Inferior parietal cortex (tissue), 1 donor: ENCODE results near the gene TBC1D1.

Source experiments
- DNase-seq: peaks from one replicate; pipeline ENCODE4 v3.0.0-alpha.2; 2016; ENCODE audit errors: extremely low spot score

TBC1D1 gene

GRCh38 chr4:38100474-38101255 lies 209.8 kb downstream of the TBC1D1 start:
- no peak for DNase-seq

DNA sequence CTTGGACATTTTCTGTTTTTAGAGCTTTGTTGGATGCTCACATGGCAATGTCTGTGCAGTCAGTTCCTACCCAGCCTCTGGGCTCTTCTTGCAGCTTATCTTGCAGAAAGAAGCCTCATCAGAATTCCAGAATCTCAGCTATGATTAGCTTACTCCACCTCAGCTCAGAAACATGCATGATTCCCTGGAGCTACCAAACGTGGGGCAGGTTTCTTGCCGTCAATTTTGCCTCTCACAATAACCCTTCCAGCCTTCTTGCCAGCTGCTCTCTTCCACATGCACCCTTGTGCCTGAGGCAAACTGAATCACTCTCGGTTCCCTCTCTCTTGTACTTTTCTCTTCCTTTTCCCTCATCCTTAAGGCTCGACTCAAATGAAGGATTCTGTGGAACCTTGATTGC lies 210.7 kb downstream of the TBC1D1 start:
- no peak for DNase-seq

DNA sequence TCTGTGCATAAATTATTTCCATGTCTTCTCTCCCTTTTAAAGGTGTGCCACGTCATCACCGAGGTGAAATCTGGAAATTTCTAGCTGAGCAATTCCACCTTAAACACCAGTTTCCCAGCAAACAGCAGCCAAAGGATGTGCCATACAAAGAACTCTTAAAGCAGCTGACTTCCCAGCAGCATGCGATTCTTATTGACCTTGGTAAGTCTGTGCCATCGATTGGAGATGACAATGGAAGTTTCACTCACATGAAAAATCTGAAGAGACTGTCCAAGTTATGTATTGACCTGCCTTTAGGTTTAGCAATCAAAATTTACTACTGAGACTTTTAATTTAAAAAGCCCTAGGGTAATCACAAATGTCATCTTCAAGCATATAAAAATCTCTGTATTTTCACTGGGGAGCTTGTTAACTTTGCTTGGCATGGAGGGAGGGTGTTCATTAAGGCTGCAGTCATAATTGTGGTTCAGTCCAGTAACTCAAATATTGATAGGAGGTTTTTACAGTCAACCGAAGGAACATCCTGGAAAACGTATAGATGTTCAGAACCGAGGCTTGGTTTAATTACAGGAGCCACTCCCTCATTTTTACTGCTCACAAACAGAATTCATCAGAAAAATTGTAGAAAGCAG lies 212.2 kb downstream of the TBC1D1 start:
- no peak for DNase-seq

DNA sequence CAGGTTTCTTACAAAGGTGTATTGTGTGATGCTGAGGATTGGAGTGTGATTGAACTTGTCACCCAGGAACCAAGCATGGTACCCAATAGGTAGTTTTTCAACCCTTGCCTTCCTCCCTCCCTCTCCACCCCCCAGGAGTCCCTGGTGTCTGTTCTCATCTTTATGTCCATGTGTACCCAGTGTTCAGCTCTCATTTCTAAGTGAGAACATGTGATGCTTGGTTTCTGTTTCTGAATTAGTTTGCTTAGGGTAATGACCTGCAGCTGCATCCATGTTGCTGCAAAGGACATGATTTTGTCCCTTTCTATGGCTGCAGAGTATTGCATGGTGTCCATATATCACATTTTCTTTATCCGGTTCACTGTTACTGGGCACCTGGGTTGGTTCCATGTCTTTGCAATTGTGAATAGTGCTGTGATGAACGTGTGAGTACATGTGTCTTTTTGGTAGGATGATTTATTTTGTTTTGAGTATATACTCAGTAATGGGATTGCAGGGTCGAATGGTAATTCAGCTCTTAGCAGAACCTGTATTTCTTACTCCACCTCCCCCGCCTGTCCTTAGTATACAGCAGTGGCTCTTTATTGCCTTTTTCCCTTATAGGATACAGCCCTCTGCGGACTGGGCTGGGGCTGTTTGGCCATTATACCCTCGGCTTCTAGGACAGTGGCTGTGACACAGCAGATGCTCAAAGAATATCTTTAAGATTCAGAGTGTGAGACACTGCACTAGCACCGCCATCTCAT lies 214.8 kb downstream of the TBC1D1 start:
- no peak for DNase-seq

- DNase-seq: no peak
These were observed 215.4 kb downstream of the TBC1D1 start for GRCh38 chr4:38106311-38106710.

DNA sequence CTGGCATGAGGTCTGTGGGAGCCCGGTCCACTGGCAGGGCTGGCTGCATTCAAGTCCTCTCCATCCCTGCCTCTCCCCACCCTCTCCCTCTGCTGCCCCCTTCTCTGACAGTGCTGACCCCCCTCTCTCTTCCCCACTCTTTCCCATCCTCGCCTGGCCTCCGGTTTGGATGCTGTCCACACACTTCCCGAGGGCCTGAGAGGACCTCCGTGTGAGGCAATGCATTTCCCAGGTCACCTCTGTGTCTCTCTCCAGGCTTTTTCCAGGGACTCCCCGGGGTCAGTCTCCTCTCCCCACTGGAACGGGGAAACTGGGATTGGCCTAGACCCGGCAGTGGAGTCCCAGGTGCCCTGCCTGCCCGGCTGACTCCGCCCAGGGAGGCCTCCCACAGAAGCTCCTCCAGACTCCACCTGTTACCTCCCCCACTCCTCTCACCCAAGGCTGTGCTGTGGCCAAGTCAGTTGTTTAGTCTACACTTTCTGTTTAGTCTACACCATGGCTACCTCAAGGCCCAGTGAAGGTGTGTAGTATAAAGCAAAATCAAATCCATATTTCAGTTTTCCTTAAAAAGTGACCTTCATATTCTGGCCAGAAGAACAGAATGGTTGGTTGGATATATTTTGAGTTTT lies 216.1 kb downstream of the TBC1D1 start:
- DNase-seq: no peak

GRCh38 chr4:38107818-38108217 lies 216.9 kb downstream of the TBC1D1 start:
- no peak for DNase-seq

- DNase-seq: no peak
These were observed 218.5 kb downstream of the TBC1D1 start for GRCh38 chr4:38109370-38109769.

DNA sequence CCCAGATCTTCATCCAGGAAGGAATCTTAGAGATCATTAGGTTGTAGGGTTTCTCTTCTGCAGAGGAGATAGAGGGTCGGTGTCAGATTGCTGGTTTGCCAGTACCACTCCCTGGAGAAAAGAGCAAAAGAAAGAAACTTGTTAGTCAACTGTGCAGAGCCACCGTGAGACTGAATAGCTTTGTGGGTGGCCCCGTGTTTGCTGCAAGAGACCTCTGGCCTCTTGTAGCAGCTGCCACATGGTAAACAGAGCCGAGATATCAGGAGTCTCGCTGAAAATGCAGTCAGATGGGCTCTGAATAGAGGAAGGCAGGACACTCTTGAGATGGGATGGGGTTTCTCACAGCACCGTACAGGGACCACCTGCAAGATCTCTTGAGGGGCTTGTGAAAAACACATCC lies 219.0 kb downstream of the TBC1D1 start:
- DNase-seq: no peak

DNA sequence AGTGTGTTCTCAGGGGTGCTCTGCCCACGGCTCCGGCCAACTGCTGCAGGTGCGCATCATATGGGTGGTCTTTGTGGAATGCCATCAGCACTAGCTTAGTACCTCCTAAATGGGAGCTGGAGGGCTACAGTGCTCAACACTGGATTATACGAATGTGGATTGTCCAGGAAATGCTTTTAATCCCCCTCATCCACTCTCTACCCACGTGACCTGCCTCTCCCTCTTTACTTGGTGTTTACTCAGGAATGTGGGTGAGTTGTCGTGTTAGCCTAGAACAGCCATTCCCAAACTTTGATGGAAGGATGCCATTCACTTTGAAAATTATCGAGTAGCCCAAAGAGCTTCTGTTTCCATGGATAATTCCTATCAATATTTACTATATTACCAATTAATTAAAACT lies 220.1 kb downstream of the TBC1D1 start:
- no peak for DNase-seq

GRCh38 chr4:38111717-38112116 lies 220.8 kb downstream of the TBC1D1 start:
- no peak for DNase-seq

- no peak for DNase-seq
These were observed 222.2 kb downstream of the TBC1D1 start for GRCh38 chr4:38113132-38113531.

DNA sequence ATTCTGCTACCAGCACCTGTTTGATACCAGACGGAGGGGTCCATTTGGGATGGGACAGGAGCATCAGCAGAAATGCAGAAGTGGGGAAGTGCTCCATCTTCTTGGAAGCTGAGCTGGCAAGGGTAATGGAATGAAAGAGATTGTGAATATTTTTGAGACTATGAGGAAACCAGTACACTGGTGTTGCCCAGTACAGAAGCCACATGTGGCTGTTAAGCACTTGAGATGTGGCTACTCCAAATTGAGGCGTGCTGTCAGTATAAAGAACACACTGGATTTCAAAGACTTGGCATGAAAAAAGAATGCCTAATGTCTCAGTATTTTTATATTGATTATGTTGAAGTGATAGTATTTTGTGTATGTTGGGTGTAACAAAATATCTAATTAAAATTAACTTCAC lies 222.7 kb downstream of the TBC1D1 start:
- DNase-seq: no peak

GRCh38 chr4:38114386-38115150 lies 223.7 kb downstream of the TBC1D1 start:
- DNase-seq: no peak

DNA sequence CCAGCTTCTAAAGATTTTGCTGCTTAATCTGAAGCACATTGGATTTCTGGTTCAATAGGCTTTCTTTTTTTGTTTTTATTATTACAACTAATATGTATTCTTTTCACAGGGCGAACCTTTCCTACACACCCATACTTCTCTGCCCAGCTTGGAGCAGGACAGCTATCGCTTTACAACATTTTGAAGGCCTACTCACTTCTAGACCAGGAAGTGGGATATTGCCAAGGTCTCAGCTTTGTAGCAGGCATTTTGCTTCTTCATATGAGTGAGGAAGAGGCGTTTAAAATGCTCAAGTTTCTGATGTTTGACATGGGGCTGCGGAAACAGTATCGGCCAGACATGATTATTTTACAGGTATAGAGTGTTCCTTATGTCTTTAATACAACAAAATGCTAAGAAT lies 224.7 kb downstream of the TBC1D1 start:
- DNase-seq: no peak

DNA sequence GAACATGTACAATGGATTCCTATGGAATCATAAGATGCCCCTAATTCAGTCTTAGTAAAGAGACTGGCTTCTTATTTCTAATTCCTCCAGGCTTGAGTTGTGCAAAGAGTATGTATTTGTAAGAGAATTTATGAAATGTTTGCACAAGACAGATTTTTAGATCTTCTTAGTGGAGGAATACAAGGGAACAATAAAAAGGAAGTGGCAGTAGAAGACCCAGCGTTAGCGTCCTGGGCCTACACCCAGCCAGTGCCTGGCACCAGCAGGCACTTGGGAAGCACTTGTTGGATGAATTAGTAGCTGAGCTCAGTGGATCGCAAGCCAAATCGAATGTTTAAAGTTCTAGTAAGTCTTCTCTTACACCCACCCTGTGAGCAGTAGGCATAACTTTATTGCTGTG lies 226.7 kb downstream of the TBC1D1 start:
- no peak for DNase-seq

DNA sequence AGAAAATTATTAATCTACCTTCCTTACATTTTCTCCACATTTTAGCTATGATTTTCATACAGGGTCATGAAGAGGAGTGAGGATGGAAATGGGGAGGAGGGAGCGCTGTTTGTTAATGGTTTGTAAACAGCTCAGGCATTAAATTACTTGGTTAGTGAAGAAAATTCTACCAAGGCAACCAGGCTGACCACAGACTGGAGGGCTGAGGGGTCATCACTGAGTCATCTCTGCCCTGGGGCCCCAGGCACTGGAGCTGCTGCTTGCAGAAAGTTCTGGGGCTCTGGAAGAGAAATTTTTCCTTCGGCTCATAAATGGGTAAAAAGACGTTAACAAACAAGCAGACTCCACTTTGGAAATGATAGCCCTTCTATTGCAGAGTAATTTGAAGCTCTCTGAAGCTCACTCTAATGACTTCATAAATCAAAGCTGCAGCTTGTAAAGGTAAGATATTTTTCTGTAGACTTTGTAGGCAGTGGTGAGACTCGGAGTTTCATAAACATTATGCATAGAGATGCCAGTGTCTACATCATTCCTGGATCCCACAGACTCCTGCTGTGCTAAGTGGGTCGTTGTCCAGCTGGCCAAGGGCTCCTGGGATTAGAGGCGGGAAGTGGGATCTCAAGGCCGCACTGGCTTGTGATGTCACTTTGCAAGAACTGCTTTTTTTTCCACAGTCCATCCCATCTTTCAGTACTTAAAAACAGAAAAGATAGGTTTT lies 228.9 kb downstream of the TBC1D1 start:
- no peak for DNase-seq

- peak; percentile 25 for DNase-seq
These were observed 229.9 kb downstream of the TBC1D1 start for GRCh38 chr4:38120772-38121171.

DNA sequence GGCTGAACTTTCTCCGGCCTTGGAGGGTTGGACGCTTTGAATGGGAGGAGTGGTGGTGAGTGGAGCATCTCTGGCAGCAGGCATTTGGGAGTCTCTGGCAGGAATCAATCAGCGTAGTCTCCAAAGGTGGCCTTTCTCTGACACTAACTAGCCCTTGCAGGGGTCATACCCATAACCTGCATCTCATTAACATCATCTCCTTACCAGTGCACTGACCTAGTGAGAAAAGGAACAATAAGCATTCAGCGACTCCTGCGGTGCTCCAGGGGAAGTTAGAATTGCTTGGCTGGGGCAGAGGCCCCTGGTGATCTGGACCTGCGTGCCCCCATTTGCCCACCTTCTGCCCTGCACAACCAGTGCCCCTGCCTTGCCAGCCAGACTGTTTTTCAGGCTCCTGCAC lies 231.2 kb downstream of the TBC1D1 start:
- DNase-seq: no peak

DNA sequence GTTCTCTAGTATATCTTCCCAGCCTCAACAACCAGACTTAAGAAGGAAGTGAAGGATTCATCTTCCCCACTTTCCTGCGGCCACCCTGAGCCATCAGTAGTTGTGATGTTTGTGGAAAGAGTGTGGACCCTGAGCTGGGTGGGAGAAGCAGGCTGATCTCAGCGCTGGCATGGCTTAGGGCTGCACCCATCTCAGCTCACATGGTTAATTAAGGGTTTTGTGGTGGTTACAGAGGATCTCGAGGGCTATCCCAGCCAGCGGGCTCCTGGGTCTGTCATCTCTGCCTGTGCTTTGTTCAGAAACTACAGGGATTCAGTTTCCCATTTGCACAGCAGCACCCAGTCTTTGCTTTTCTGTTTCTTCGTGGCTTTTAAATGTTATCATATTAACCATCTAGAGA lies 232.7 kb downstream of the TBC1D1 start:
- no peak for DNase-seq

DNA sequence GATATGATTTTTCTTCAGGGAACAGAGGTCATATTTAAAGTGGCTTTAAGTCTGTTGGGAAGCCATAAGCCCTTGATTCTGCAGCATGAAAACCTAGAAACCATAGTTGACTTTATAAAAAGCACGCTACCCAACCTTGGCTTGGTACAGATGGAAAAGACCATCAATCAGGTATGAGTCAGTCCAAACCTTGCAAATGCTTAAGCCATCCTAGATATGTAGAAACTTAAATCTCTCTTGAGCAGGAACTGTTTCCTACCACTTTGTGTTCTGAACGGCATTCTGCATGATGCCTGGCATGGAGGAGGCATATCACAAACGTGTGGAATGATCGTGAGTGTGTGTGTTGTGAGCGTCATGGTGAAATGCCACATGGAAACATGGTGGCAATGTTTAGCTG lies 234.1 kb downstream of the TBC1D1 start:
- no peak for DNase-seq
